Measurements from ENCODE around the gene SETD3.
A peak's percentile ranks its signal among the peaks of the same experiment; 100 is the strongest.

Gene SETD3

DNA sequence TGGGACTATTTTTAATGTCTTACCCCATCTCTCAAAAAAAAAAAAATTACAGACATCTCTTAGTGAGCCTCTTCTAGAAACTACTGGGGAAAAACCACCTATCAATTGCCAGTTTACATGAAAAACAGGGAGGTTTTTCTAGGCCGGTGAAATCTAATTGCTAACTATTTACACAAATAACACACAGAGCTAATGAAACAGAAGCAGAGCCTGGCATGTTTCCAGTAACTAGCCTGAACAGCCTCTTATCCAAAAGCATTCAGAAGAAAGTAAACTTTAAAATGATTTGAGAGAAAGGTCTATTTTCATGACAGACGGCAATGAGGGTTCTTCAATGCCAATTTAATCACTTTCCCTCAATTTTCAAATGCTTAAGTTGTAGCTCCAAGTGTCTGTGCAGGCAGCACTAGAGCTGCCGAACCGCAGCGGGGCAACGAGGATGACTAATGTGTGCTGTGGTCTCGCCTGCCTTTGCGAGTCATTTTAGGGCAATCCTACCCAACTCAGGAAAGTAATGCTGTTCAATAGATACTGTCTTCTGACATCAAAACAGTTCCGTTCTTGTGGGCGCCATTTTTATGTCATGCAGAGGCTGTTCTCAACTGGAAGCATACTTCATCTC, 84.6 kb downstream of the SETD3 start:
- peak; percentile 5 to 25 (median 13) for DNase-seq (ENCODE audit: low read depth in 3 of 3)

GRCh38 chr14:99394602-99395156, 86.0 kb downstream of the SETD3 start:
- no peak for DNase-seq (ENCODE audit: low read depth in 3 of 3)

DNA sequence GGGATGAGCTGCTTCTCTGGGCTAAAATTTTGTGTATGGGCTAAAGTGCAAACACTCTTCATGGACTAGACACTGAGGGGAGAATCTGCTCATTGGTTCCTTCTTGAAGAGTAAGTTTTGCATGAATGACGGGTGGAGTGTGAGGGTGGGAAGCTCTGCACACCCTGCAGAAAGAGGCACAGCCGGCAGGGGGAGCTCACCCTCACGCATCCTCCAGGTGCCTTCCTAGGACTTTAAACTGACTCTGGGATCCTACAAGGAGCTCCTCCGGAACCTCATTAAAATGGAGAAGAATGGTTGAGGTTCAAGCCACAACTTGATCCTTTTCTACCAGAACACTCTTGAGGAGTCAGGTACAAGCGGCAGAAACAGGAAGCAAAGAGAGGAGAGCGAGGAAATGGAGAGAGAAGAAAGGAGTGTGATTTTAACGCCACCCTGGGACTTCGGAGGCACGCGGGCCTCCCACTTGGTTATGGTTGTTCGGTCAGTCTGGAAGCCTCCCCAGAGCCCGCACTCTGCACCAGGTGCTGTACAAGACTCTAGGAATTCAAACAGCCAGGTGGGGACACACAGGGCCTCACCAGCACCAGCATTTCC, 87.5 kb downstream of the SETD3 start:
- DNase-seq (ENCODE audit: low read depth in 3 of 3) = peak in 2 of 3 donors; percentile 20 to 31

DNA sequence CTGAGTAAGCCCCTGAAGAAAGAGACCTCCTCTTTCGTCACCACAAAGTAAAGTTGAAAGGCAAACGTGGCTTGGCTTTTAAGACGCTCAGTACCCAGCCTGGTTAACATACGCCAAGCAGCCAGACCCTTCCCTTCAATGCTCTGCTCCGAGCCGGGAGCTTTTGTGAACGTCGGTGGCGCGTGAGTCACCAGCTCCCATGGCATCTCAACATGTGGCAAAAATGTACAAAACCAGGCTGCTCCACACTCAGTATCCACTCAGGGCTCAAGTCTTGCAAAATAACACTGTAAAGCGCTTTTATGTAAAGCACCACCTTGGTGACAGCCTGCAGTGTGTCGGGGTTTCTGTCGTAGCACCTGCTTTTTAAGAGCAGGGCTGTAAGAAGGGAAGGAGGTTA, 89.0 kb downstream of the SETD3 start:
- DNase-seq (ENCODE audit: low read depth in 3 of 3) = no peak

DNA sequence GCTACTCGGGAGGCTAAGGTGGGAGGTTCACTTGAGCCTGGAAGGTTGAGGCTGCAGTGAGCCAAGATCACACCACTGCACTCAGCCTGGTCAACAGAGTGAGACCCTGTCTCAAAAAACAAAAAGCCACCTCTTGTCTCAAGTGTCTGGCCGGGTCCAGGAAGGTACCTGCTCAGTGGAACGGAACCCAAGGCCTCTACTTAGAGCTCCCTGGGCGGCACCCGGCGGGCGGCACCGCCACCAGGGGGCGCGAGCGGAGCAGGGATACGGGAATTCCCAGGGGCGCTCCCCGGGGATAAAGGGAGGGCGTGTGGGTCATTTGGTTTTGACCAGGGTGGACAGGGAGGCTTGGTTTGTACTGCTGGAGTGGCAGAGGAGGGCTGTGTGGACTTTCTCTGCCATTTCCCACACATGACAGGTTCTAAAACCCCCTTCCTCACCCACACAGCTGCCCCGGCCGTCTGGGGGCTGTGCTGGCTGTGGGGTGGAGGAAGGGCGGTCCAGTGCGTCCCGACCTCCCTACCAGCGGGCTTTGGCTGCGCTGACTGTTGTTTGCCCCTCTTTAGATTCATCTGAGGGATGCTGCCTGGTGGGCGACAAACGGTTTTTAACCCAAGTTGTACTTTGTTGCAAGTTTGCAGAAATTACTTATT, 91.4 kb downstream of the SETD3 start:
- peak in 2 of 3 donors; percentile 21 to 22 for DNase-seq (ENCODE audit: low read depth in 3 of 3)

GRCh38 chr14:99388286-99388685, 92.4 kb downstream of the SETD3 start:
- DNase-seq (ENCODE audit: low read depth in 3 of 3) = no peak

DNA sequence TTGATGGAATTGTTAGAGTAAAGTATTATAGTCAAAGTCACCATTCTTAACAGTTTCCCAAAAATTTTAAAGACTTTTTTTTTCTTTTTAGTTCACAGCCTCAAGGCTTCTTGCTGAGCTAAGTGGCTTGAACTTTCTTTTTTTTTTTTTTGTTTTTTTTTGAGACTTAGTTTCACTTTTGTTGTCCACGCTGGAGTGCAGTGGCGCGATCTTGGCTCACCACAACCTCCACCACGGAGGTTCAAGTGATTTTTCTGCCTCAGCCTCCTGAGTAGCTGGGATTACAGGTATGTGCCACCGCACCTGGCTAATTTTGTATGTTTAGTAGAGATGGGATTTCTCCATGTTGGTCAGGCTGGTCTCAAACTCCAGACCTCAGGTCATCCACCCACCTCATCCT, 92.8 kb downstream of the SETD3 start:
- DNase-seq (ENCODE audit: low read depth in 3 of 3) = no peak

DNA sequence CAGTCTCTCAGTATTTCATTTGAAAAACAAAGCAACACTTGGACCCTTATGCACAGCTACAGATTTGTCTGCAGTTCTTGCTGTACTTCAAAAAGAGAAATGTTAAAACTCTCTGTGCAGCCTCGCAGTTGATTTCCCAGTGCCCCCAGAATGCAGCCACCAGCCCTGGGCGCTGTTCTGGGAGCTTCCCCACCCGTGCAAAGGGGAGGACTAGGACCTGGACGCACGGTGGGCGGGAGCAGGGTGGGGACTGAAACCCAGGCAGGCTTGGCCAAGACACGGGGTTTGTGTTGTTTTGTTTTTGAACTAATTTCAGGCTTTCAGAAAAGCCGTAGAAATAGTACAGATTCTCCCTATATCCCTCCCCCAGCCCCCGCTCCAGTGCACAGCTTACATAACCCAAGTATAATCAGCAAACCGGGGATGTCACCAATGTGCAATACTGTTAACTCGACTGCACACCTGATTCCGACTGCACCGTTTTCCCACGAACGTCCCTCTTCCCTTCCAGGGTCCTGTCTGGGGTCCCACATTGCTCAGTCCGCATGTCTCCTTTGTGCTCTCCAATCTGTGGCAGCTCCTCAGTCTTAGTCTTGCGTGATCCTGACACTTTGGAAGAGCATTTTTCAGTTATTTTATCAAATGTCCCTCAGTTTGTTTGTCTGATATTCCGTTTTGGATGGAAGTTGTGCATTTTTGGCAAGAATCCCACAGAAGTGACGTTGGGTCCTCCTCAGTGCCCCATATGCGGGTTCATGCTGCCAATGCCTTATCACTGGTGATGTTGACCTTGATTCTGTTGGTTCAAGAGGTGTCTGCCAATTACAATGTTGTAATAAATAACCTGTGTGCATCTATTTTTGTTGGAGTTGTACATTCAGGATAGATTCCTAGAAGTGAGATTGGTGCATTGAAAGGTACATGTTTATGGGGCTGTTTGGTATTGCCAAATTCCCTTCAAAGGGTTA, 95.9 kb downstream of the SETD3 start:
- DNase-seq (ENCODE audit: low read depth in 3 of 3) = no peak

GRCh38 chr14:99383472-99384449, 96.9 kb downstream of the SETD3 start:
- DNase-seq (ENCODE audit: low read depth in 3 of 3) = no peak

DNA sequence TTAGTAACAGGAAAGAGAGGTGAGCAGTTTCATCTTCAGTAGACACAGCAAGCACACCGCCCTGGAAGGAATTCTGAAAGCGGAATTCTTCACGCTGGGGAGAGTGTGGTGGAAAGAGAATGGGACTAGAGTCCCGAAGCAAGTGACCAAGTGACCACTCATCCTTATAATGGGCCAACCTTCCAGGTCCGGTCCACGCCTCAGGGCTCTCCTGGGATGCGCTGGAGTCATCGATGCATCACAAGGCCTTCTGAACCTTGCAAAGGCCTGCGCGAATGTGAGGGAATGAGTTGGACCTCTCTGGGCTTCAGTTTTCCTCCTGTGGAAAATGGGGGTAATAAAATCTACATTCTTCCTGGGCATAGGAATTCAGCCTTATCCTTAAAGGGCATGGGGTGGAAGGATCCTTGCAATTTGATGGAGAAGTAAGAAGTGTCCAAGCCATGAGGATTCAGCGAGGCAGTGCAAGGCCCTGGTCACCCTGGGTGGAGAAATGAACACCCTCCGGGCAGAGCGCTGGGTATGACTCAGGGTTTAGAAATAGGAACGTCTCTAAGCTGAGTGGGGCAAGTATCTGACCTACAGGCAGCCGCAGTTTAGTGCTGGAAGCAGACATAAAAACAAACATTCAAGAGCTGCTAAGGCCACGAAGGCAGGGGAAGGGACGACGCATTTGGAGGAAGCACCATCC, 97.7 kb downstream of the SETD3 start:
- DNase-seq (ENCODE audit: low read depth in 3 of 3) = no peak

GRCh38 chr14:99382071-99382470, 98.6 kb downstream of the SETD3 start:
- DNase-seq (ENCODE audit: low read depth in 3 of 3) = no peak

DNA sequence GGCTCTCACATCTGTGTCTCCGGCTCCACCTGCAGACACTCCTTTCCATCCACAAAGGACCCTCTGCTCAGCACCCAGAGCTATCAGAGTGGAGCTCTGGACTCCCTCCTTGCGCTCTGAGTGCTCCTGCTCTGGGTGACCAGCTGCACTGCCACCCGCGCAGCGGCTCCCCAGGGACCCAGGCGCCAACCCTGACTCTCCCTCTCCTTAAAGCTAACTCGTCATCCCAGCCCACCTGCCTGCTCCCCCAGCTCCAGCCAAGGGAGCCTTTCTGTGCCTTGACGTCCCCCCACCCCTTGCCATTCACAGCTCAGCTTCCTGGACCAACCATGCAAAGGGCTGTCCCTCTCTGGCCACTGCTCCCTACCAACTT, 99.0 kb downstream of the SETD3 start:
- DNase-seq (ENCODE audit: low read depth in 3 of 3) = no peak

GRCh38 chr14:99380991-99381687, 99.5 kb downstream of the SETD3 start:
- no peak for DNase-seq (ENCODE audit: low read depth in 3 of 3)

GRCh38 chr14:99380402-99380801, 100.3 kb downstream of the SETD3 start:
- no peak for DNase-seq (ENCODE audit: low read depth in 3 of 3)

DNA sequence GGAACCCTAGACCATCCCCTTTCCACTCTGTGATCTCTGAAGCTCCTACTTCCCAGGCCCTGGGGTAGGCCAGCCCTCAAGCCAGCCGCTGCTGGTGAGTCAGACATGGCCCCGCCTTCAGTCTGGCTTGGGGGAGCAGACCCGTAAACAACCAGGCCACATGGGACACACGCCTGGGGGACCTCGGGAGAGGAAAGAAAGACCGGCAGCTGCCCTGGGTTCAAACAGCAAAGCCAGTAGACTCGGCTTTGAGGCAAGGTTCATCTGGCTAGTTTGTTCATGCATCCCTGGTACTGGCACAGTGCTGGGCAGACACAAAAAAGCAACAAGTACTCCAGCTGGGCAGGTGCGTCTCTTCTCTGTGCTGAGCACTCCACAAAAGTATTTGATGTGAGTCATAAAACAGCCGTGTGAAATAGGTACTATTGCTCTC, 101.9 kb downstream of the SETD3 start:
- no peak for DNase-seq (ENCODE audit: low read depth in 3 of 3)

- DNase-seq (ENCODE audit: low read depth in 3 of 3) = no peak
Observed at GRCh38 chr14:99377951-99378350, 102.7 kb downstream of the SETD3 start.

GRCh38 chr14:99374964-99375363, 105.7 kb downstream of the SETD3 start:
- DNase-seq (ENCODE audit: low read depth in 3 of 3) = no peak

DNA sequence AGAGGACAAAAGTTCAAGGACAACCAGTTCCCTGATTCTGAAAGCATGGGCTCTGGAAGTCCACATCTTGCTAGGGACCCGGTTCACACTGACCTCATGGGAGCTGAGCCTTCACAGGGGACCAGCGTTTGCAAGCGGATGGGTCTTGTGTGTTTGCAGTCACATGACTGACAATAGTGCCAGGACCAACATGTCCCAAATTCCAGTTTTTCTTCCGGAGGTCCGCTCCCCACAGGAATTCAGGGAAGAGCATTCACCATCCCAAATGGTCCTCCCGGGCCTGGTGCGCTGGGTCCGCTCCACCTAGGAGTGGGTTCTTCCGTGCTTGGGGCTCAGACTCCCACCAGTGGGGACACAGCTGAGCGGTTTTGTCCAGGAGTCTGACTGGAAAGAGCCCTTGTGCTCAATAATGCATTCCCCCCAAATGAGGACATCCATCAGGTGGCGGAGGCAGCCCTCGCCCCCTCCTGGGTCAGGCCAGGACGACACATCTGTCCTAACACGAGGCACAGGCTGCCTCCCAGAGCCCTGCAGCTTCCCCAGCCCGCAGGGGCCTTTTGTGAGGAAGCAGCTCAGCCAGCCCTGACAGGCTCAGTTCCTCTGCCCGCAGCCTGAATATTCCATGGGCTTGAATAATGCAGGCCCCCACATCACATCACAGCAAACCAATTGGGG, 116.9 kb downstream of the SETD3 start:
- DNase-seq (ENCODE audit: low read depth in 3 of 3) = no peak

DNA sequence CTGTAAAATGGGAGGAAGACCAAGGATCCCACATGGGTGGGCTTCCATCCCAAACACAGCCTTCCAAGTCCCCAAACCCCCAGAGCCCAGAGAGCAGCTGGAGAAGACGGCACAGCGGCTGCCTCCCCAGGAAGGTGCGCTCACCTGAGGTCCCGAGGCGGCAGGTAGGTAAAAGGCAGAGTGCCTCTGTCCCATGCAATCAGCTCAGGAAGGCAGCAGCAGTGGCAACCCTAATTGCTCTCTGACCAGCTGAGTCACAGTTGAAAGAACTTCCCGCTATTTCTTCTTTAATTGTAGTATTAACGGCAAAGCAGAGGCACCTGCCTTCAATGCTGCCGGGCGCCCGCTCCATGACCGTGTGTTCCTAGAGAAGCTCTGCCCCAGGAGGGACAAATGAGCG, 117.6 kb downstream of the SETD3 start:
- no peak for DNase-seq (ENCODE audit: low read depth in 3 of 3)
